ENCODE results near the gene ITGA2B. TPM values are rescaled to one million over a fixed set of nuclear protein-coding genes. Genes with fewer than 3 reads are reported as not detected.

ITGA2B gene
- total and polyA plus RNA-seq, 9 donors = 1.7 to 4.1 (median 2.7) TPM

DNA sequence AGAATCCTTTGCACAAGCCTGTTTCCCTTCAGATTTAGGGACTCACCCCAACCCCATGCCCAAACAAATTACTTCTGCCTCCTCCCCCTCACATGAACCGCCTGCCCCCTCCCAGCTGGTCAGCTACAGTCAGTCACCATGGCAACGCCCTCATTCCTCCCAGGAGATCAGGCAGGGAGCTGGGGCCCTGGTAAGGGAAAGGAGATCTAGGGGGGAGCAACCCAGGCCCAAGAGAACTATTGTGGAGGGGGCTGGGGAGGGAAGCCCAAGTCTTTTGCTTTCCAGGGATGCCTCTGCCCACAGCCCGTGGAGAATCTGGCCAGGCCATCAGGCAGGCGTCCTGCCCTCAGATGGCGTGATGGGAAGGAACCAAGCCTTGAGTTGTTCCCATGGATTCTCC is 28.6 kb downstream of the ITGA2B start:
- Histone ChIP-seq H3K9me3 (replicated peaks; ENCODE audit: control insufficient read depth, low read depth, low read length) (no peaks in the 10 kb centered on the region), H3K27ac (ENCODE audit: low read length) (peak overlapping the region; percentile 89), H3K36me3 (ENCODE audit: control insufficient read depth, insufficient read depth, low read length) (peaks cover 14% of the 10 kb centered on the region), H3K4me1 (ENCODE audit: control insufficient read depth, insufficient read depth, low read length) (peaks cover 54% of the 10 kb centered on the region), H3K4me3 (ENCODE audit: low read length) (peak overlapping the region; percentile 13), H3K27me3 (ENCODE audit: control insufficient read depth, insufficient read depth, low read length) (peaks cover 6% of the 10 kb centered on the region)
- WGBS (ENCODE audit: insufficient coverage) = 22% methylated on average over 3 of the region's 5 CpGs
- peak; percentile 74 for DNase-seq

DNA sequence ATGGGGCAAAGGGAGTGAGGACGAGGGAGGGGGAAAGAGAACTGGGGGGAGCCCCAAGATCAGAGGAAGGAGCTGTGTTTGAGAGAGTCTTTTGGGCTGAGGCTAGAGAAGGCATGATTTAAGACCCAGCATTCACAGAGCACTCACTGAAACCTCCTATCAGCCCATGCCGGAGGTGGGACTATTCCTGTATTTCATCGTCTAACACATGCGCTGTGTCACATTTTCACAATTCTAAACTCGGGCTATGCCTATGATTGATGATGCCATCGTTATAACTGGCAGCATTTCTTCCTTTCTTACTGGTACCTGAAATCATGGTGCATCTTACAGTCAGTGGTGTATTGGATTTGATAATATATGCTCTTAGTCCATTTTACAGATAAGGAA is 29.3 kb downstream of the ITGA2B start:
- WGBS (ENCODE audit: insufficient coverage) = no CpG with 5 or more reads among the region's 6 CpGs
- no peak for DNase-seq
- Histone ChIP-seq H3K4me3 (ENCODE audit: low read length) (no peak overlapping the region), H3K27ac (ENCODE audit: low read length) (peak overlapping the region; percentile 89), H3K9me3 (replicated peaks; ENCODE audit: control insufficient read depth, low read depth, low read length) (no peaks in the 10 kb centered on the region), H3K4me1 (ENCODE audit: control insufficient read depth, insufficient read depth, low read length) (peaks cover 59% of the 10 kb centered on the region), H3K27me3 (ENCODE audit: control insufficient read depth, insufficient read depth, low read length) (peaks cover 3% of the 10 kb centered on the region), H3K36me3 (ENCODE audit: control insufficient read depth, insufficient read depth, low read length) (peaks cover 20% of the 10 kb centered on the region)

DNA sequence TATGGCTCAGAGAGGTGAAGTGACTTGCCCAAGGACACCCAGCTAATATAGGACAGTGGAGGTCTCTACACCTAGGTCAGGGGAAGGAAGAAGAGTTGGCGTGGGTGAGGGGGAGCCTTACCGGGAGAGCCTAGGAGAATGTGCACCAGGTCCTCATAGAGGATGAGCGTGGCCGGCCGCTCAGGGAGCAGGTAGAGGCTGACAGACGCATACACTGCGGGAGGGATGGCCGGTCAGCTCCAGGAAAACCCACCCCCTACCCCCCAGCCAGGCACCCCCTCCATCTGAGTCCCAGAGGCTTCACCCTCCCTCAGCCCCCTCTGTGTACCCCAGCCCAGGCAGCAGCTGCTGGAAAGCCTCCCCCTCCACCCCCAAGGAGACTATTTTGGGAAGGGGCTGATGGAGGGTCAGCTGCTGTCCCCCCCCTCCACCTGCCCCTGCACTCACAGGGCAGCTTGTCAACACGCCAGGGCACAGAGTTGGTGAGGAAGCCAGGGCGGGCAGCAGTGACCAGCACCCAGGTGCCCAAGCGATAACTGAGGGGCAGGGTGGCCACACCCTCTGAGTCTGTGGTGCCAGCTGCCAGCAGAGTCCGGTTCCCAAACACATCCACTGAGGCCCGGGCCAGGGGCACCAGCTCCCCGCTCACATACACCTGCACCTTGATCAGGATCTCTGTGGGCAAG is 29.8 kb downstream of the ITGA2B start:
- DNase-seq = peak; percentile 69
- Histone ChIP-seq H3K36me3 (ENCODE audit: control insufficient read depth, insufficient read depth, low read length) (peaks cover 22% of the 10 kb centered on the region), H3K4me1 (ENCODE audit: control insufficient read depth, insufficient read depth, low read length) (peaks cover 63% of the 10 kb centered on the region), H3K27ac (ENCODE audit: low read length) (peak overlapping the region; percentile 89), H3K4me3 (ENCODE audit: low read length) (no peak overlapping the region), H3K9me3 (replicated peaks; ENCODE audit: control insufficient read depth, low read depth, low read length) (no peaks in the 10 kb centered on the region), H3K27me3 (ENCODE audit: control insufficient read depth, insufficient read depth, low read length) (no peaks in the 10 kb centered on the region)
- WGBS (ENCODE audit: insufficient coverage) = 77% methylated on average over 3 of the region's 14 CpGs

DNA sequence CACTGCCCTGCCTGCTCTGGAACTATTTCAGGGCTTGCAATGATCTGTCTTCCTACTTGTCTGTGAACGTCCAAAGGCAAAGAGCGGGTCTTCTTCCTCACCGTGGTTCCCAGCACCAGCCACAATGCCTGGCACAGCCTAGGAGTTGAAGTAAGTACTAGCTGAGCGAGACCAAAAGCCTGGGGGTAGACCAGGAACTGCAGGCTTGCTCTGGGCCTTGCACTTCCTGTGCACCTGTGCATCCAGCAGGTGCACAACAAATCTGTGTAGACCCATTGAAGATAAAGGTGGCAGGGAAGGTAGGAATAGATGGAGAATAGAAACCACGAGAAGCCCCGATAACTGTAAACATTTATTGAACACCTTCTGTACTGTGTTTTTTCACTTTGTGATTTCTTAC is 30.4 kb downstream of the ITGA2B start:
- WGBS (ENCODE audit: insufficient coverage) = 73% methylated on average over 4 of the region's 6 CpGs
- DNase-seq = no peak
- peak overlapping the region; percentile 70 for H3K27ac ChIP-seq (ENCODE audit: low read length)

DNA sequence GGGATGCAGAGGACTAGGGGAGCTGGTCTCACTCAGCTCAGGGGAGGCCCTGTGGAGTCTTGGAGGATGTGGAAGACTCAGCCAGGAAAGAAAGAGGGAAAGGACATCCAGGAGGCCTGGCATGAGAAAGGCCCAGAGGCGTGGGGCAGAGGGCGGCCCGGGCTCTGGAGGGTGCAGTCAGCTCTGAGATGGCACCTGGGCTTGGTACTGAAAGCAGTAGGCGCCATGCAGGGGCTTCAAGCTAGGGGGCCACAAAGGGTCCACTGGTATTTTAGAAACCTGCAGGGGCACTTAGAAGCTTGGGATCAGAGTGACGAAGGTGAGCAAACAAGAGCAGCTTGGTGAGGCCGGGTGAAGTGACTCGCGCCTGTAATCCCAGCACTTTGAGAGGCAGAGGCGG is 31.4 kb downstream of the ITGA2B start:
- Histone ChIP-seq H3K27me3 (ENCODE audit: control insufficient read depth, insufficient read depth, low read length) (no peaks in the 10 kb centered on the region), H3K36me3 (ENCODE audit: control insufficient read depth, insufficient read depth, low read length) (peaks cover 25% of the 10 kb centered on the region), H3K4me1 (ENCODE audit: control insufficient read depth, insufficient read depth, low read length) (peaks cover 64% of the 10 kb centered on the region), H3K4me3 (ENCODE audit: low read length) (no peak overlapping the region), H3K9me3 (replicated peaks; ENCODE audit: control insufficient read depth, low read depth, low read length) (no peaks in the 10 kb centered on the region), H3K27ac (ENCODE audit: low read length) (no peak overlapping the region)
- no peak for DNase-seq
- WGBS (ENCODE audit: insufficient coverage) = 87% methylated on average over 8 of the region's 9 CpGs

More for the DNA sequence above, 30.4 kb downstream of the ITGA2B start:
- Histone ChIP-seq H3K9me3 (replicated peaks; ENCODE audit: control insufficient read depth, low read depth, low read length) (no peaks in the 10 kb centered on the region), H3K27me3 (ENCODE audit: control insufficient read depth, insufficient read depth, low read length) (no peaks in the 10 kb centered on the region), H3K36me3 (ENCODE audit: control insufficient read depth, insufficient read depth, low read length) (peaks cover 22% of the 10 kb centered on the region), H3K4me3 (ENCODE audit: low read length) (no peak overlapping the region), H3K4me1 (ENCODE audit: control insufficient read depth, insufficient read depth, low read length) (peaks cover 62% of the 10 kb centered on the region)

DNA sequence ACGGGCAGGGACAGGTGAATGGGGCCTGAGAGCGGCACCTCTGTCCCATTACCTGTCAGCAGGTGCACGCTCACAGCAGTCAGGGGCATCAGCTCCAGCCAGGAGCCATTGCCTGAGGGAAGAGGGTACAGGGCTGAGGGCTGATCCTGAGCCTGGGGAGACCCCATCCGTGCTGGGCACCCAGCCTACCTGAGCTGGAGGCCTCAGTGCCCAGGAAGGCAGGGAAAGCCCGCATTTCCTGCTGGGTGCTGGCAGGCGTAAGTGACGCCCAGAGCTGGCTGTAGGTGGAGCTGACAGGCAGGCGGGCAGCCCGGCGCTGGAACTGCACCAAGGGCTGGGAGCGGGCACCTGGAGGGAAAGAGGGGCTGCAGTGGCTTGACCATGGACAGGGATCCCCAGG is 33.2 kb downstream of the ITGA2B start:
- 92% methylated on average over 11 of the region's 11 CpGs for WGBS (ENCODE audit: insufficient coverage)
- H3K27me3 ChIP-seq (ENCODE audit: control insufficient read depth, insufficient read depth, low read length) = no peaks in the 10 kb centered on the region
- H3K9me3 ChIP-seq (replicated peaks; ENCODE audit: control insufficient read depth, low read depth, low read length) = no peaks in the 10 kb centered on the region
- H3K27ac ChIP-seq (ENCODE audit: low read length) = no peak overlapping the region
- peaks cover 56% of the 10 kb centered on the region for H3K4me1 ChIP-seq (ENCODE audit: control insufficient read depth, insufficient read depth, low read length)
- H3K4me3 ChIP-seq (ENCODE audit: low read length) = no peak overlapping the region
- peaks cover 40% of the 10 kb centered on the region for H3K36me3 ChIP-seq (ENCODE audit: control insufficient read depth, insufficient read depth, low read length)
- peak; percentile 15 for DNase-seq

DNA sequence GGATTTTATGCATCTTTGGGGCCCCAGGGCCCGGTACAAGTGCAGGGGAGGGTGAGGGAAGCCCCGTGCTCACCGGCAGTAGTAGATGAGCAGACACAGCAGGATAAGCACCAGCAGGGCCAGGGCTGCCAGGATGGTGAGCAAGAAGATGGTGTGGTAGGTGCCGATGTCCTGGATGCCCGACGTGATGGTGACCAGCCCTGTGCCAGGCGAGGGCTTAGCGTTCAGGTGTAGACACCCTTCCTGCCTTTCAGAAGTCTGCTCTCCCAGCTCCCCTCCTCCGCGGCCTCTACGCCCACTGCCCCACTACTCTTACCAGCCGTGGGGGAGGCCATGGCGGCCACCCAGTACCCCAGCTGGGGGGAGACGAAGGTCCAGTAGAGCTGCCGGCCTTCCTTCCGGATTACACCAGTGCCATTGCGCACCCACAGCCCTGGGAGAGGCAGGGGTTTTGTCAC is 33.8 kb downstream of the ITGA2B start:
- peaks cover 46% of the 10 kb centered on the region for H3K36me3 ChIP-seq (ENCODE audit: control insufficient read depth, insufficient read depth, low read length)
- peaks cover 56% of the 10 kb centered on the region for H3K4me1 ChIP-seq (ENCODE audit: control insufficient read depth, insufficient read depth, low read length)
- no peak overlapping the region for H3K4me3 ChIP-seq (ENCODE audit: low read length)
- H3K9me3 ChIP-seq (replicated peaks; ENCODE audit: control insufficient read depth, low read depth, low read length) = no peaks in the 10 kb centered on the region
- no peak overlapping the region for H3K27ac ChIP-seq (ENCODE audit: low read length)
- H3K27me3 ChIP-seq (ENCODE audit: control insufficient read depth, insufficient read depth, low read length) = no peaks in the 10 kb centered on the region
- WGBS (ENCODE audit: insufficient coverage) = 73% methylated on average over 12 of the region's 17 CpGs
- DNase-seq = no peak

DNA sequence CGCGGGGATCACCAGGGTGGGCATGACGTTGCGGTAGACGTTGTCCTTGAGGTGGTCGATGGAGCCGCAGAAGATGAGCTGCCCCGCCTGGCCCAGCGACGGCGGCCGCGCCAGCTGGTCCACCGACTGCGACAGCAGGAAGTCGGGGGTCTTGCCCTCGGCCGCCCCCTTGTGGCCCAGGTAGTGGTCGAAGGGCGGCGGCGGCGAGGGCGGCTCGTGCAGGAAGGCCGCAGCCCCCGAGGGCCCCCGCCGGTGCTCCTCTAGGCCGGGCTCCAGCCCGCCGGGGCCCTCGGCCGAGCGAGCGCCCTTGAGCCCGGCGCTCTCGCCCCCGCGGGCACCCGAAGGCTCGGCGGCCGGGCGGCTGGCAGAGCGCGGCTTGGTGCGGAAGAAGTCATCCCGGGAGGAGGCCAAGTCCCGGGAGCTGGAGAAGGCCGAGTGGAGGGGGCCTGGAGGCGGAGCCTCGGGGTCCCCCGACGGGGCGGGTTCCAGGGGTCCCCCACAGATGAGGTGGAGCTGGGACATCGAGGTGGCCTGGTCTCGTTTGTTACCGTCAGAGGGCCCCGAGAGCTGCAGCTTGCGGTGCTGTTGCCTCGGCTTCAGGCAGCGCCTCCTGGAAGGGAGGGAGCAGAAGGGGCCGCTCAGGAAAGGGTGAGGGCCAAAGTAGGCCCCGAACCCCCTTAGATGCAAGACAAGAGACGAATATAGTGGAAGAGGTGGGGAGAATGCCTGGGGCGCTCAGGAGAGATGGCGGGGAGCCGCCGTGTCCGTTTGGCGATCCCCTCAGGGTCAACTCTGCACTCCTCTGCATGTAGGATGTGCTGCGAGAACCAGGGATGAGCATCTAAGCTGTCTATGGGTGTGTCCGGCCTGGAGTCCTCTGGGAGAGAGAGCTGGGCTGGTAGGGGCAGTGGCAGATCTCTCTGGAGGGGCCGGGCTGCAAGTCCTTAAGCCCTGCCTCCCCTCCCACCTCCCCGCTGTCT is 34.6 kb downstream of the ITGA2B start:
- peaks cover 48% of the 10 kb centered on the region for H3K4me1 ChIP-seq (ENCODE audit: control insufficient read depth, insufficient read depth, low read length)
- 21% methylated on average over 68 of the region's 77 CpGs for WGBS (ENCODE audit: insufficient coverage)
- no peaks in the 10 kb centered on the region for H3K27me3 ChIP-seq (ENCODE audit: control insufficient read depth, insufficient read depth, low read length)
- peak overlapping the region; percentile 20 for H3K27ac ChIP-seq (ENCODE audit: low read length)
- H3K9me3 ChIP-seq (replicated peaks; ENCODE audit: control insufficient read depth, low read depth, low read length) = no peaks in the 10 kb centered on the region
- peak overlapping the region; percentile 21 for H3K4me3 ChIP-seq (ENCODE audit: low read length)
- H3K36me3 ChIP-seq (ENCODE audit: control insufficient read depth, insufficient read depth, low read length) = peaks cover 53% of the 10 kb centered on the region
- peak; percentile 77 for DNase-seq

DNA sequence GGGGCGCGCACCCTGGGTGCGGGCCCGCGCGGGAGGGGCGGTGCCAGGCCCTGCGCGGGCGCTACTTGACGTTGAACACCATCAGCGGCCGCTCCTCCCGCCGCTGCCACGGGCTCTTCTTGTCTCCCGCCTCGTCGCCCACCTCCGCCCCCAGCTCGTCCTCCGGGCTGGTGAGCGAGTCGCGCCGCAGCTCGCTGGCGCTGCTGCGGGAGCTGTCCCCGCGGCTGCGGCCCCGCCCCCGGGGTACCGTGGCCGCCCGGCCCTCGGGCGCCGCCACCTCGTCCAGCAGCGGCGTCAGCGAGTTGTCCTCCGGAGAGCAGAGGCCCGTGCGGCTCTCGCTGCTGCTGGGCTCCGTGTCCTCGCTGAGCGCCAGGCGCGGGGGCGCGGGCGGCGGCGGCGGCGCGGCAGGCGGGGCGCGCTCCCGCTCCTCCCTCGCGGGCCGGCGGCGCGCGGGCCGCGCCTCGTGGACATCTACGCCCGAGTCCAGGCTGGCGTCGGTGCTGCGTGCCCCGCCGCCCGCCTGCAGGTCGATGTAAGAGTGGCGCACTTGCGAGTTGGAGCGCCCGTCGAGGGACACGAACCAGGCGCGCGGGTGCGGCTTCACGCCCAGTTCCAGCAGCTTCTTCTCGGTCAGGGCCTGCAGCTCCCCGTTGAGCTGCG is 35.6 kb downstream of the ITGA2B start:
- H3K4me1 ChIP-seq (ENCODE audit: control insufficient read depth, insufficient read depth, low read length) = peaks cover 42% of the 10 kb centered on the region
- peak; percentile 65 for DNase-seq
- H3K36me3 ChIP-seq (ENCODE audit: control insufficient read depth, insufficient read depth, low read length) = peaks cover 57% of the 10 kb centered on the region
- peak overlapping the region; percentile 41 for H3K4me3 ChIP-seq (ENCODE audit: low read length)
- 15% methylated on average over 98 of the region's 98 CpGs for WGBS (ENCODE audit: insufficient coverage)
- H3K27ac ChIP-seq (ENCODE audit: low read length) = peak overlapping the region; percentile 85
- no peaks in the 10 kb centered on the region for H3K9me3 ChIP-seq (replicated peaks; ENCODE audit: control insufficient read depth, low read depth, low read length)
- no peaks in the 10 kb centered on the region for H3K27me3 ChIP-seq (ENCODE audit: control insufficient read depth, insufficient read depth, low read length)

All from muscle of leg (tissue), 11 donors.